Measurements from ENCODE around the gene AOC2. TPM values are rescaled to one million over a fixed set of nuclear protein-coding genes. Genes with fewer than 3 reads are reported as not detected.

AOC2 gene
- total and polyA plus RNA-seq, 4 donors: 0.17 to 2.4 (median 0.41) TPM

- H3K9ac ChIP-seq (ENCODE audit: low read depth in 1 of 2, low read length in 2 of 2): no peak overlapping the region
- H3K36me3 ChIP-seq (ENCODE audit: control insufficient read depth in 4 of 4, insufficient read depth in 3 of 4, low read depth in 1 of 4, low read length in 3 of 4): no peaks in the 10 kb centered on the region
- TF ChIP-seq RAD21 (IDR thresholded peaks at IDR 0.05) (no peak), NR2F2 (IDR thresholded peaks at IDR 0.05) (no peak), MAX (IDR thresholded peaks at IDR 0.05) (no peak), CTCF (IDR thresholded peaks at IDR 0.05; ENCODE audit: low read depth, low read length, missing input control) (no peak), JUND (IDR thresholded peaks at IDR 0.05) (no peak), YY1 (IDR thresholded peaks at IDR 0.05) (no peak)
- no peak overlapping the region for H3K27ac ChIP-seq (ENCODE audit: low read depth in 1 of 2, low read length in 2 of 2)
- no peaks in the 10 kb centered on the region for H3K27me3 ChIP-seq (ENCODE audit: control insufficient read depth in 4 of 4, insufficient read depth in 4 of 4, low read length in 3 of 4)
- no peaks in the 10 kb centered on the region for H3K9me3 ChIP-seq (ENCODE audit: control insufficient read depth in 4 of 4, low read length in 3 of 4)
- H3K4me3 ChIP-seq (ENCODE audit: low read depth in 1 of 3, low read length in 3 of 3): no peak overlapping the region
- peaks cover 0 to 13% (median 9%) of the 10 kb centered on the region in 4 donors for H3K4me1 ChIP-seq (ENCODE audit: control insufficient read depth in 4 of 4, insufficient read depth in 4 of 4, low read length in 3 of 4)
- WGBS: 53% methylated on average over 2 of the region's 2 CpGs
- no peak for DNase-seq (ENCODE audit: low spot score)
These were observed 41.1 kb upstream of the AOC2 start for GRCh38 chr17:42803074-42803883.

DNA sequence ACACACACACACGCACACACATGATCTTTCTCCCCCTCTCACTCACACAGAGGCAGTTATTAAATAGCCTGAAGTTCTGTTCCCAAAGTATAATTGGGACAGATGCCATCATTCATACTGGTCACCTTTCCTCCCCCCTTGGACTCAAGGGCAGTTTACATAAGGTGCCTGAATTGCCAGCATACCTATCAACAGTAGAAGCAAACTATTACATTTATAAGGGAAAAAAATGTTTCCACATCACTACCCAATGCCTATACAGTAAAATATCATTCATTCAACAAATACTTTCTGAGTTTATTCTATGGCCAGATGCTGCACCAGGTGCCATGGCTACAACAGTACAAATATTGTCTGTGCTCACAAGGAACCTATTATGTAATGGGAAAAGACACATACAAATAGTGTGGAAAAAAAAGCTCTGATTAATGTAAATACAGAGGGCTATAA, 39.4 kb upstream of the AOC2 start:
- Histone ChIP-seq H3K4me1 (ENCODE audit: control insufficient read depth in 4 of 4, insufficient read depth in 4 of 4, low read length in 3 of 4) (peaks cover 0 to 14% (median 5%) of the 10 kb centered on the region in 4 donors), H3K36me3 (ENCODE audit: control insufficient read depth in 4 of 4, insufficient read depth in 3 of 4, low read depth in 1 of 4, low read length in 3 of 4) (no peaks in the 10 kb centered on the region), H3K9ac (ENCODE audit: low read depth in 1 of 2, low read length in 2 of 2) (no peak overlapping the region), H3K4me3 (ENCODE audit: low read depth in 1 of 3, low read length in 3 of 3) (no peak overlapping the region), H3K9me3 (ENCODE audit: control insufficient read depth in 4 of 4, low read length in 3 of 4) (no peaks in the 10 kb centered on the region), H3K27ac (ENCODE audit: low read depth in 1 of 2, low read length in 2 of 2) (no peak overlapping the region), H3K27me3 (ENCODE audit: control insufficient read depth in 4 of 4, insufficient read depth in 4 of 4, low read length in 3 of 4) (no peaks in the 10 kb centered on the region)
- DNase-seq (ENCODE audit: low spot score): no peak
- TF ChIP-seq CTCF (IDR thresholded peaks at IDR 0.05; ENCODE audit: low read depth, low read length, missing input control) (no peak), RXRA (IDR thresholded peaks at IDR 0.05) (peak in 1 of 2 donors; percentile 9), FOXA2 (IDR thresholded peaks at IDR 0.05) (peak; percentile 31), SP1 (IDR thresholded peaks at IDR 0.05) (peak; percentile 46), HNF4A (conservative IDR thresholded peaks at IDR 0.05) (peak in 1 of 2 donors; percentile 37)
- 72% methylated on average over 1 of the region's 1 CpG for WGBS

DNA sequence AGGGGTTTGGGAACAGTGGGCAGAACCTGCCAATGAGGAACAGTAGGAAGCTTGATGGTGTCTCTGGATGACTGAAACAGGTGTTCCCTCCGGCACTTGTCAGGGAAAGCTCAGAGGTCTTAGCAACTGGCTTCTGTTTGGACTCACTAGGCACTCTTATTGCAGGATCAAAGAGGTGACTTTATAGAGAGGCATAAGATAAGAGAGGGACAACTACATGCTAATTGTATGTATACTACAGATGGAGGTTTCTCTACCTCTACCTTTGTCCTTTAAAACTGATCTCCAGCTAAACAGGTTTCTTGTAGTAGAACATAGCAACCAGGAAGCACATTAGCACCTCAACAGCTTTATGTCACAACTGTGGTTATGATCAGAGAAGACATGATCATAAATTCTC, 38.1 kb upstream of the AOC2 start:
- no peak overlapping the region for H3K27ac ChIP-seq (ENCODE audit: low read depth in 1 of 2, low read length in 2 of 2)
- no peak for TF ChIP-seq HNF4G (IDR thresholded peaks at IDR 0.05)
- no peak for TF ChIP-seq JUND (IDR thresholded peaks at IDR 0.05)
- no peak for TF ChIP-seq NR2F2 (IDR thresholded peaks at IDR 0.05)
- no peak for TF ChIP-seq CTCF (IDR thresholded peaks at IDR 0.05; ENCODE audit: low read depth, low read length, missing input control)
- TF ChIP-seq, protein P1, sequence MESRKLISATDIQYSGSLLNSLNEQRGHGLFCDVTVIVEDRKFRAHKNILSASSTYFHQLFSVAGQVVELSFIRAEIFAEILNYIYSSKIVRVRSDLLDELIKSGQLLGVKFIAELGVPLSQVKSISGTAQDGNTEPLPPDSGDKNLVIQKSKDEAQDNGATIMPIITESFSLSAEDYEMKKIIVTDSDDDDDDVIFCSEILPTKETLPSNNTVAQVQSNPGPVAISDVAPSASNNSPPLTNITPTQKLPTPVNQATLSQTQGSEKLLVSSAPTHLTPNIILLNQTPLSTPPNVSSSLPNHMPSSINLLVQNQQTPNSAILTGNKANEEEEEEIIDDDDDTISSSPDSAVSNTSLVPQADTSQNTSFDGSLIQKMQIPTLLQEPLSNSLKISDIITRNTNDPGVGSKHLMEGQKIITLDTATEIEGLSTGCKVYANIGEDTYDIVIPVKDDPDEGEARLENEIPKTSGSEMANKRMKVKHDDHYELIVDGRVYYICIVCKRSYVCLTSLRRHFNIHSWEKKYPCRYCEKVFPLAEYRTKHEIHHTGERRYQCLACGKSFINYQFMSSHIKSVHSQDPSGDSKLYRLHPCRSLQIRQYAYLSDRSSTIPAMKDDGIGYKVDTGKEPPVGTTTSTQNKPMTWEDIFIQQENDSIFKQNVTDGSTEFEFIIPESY (IDR thresholded peaks at IDR 0.05): no peak
- TF ChIP-seq TAF1 (conservative IDR thresholded peaks at IDR 0.05): no peak
- TF ChIP-seq, protein P2, sequence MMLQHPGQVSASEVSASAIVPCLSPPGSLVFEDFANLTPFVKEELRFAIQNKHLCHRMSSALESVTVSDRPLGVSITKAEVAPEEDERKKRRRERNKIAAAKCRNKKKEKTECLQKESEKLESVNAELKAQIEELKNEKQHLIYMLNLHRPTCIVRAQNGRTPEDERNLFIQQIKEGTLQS (IDR thresholded peaks at IDR 0.05): no peak
- TF ChIP-seq EGR1 (IDR thresholded peaks at IDR 0.05; ENCODE audit: low read depth in 2 of 2): no peak
- TF ChIP-seq SP1 (IDR thresholded peaks at IDR 0.05): no peak
- no peak for TF ChIP-seq GABPA (IDR thresholded peaks at IDR 0.05 in 1 of 2, conservative IDR thresholded peaks at IDR 0.05 in 1 of 2)
- TF ChIP-seq RXRA (IDR thresholded peaks at IDR 0.05): no peak

More for the DNA sequence above, 38.1 kb upstream of the AOC2 start:
- Histone ChIP-seq H3K27me3 (ENCODE audit: control insufficient read depth in 4 of 4, insufficient read depth in 4 of 4, low read length in 3 of 4) (no peaks in the 10 kb centered on the region), H3K4me1 (ENCODE audit: control insufficient read depth in 4 of 4, insufficient read depth in 4 of 4, low read length in 3 of 4) (peaks cover 0 to 14% (median 5%) of the 10 kb centered on the region in 4 donors), H3K9ac (ENCODE audit: low read depth in 1 of 2, low read length in 2 of 2) (no peak overlapping the region), H3K9me3 (ENCODE audit: control insufficient read depth in 4 of 4, low read length in 3 of 4) (no peaks in the 10 kb centered on the region), H3K36me3 (ENCODE audit: control insufficient read depth in 4 of 4, insufficient read depth in 3 of 4, low read depth in 1 of 4, low read length in 3 of 4) (peaks cover 0 to 9% (median 7%) of the 10 kb centered on the region in 4 donors), H3K4me3 (ENCODE audit: low read depth in 1 of 3, low read length in 3 of 3) (no peak overlapping the region)
- 84% methylated on average over 1 of the region's 1 CpG for WGBS
- no peak for DNase-seq (ENCODE audit: low spot score)

Data from liver (tissue), 9 donors.